T-cell (primary cell): ENCODE results near the gene GCN1. TPM values are rescaled to one million over a fixed set of nuclear protein-coding genes. Genes with fewer than 3 reads are reported as not detected.

Source experiments
- ATAC-seq, 4 experiments: fragments of 200-7000 bp in 3 of 4; fragments of 150-1000 bp in 1 of 4; cut with Tn5 transposase; replicated peaks in 1 of 4; 1 replicate in 3 of 4; 2 replicates in 1 of 4; pipeline ENCODE4 v1.10.0; 2021; ENCODE audit warnings: moderate library complexity in 3 of 4, mild to moderate bottlenecking in 2 of 4, moderate number of reproducible peaks in 1 of 4
- CTCF ChIA-PET, 2 donors: fragments of 300-600 bp; sonication (Branson Sonifier 250); formaldehyde crosslinking; loops; one replicate each; lab custom pipeline; 2022; ENCODE audit warnings: antibody characterized with exemption in 2 of 2; lab: Charles Lee
- POLR2A ChIA-PET, 2 donors: fragments of 300-600 bp; sonication (Branson Sonifier 250); formaldehyde crosslinking; loops; one replicate each; lab custom pipeline; 2022; ENCODE audit warnings: antibody characterized with exemption in 2 of 2; lab: Charles Lee
- DNase-seq, 35 experiments: peaks; one replicate each; pipeline versions ENCODE4 v3.0.0 to v3.0.0-alpha.2; 2013 to 2023
- H3K27ac ChIP-seq: one replicate; pipeline ENCODE4 v1.5.1; 2013; ENCODE audit warnings: low read length
- H3K27me3 ChIP-seq, 2 experiments: replicated peaks in 1 of 2; 1 replicate in 1 of 2; 2 replicates in 1 of 2; pipeline versions ENCODE4 v1.6.1 to v1.7.0; 2013; ENCODE audit warnings: low read length in 1 of 2, mixed read lengths in 1 of 2; ENCODE audit not compliant: control insufficient read depth in 2 of 2, insufficient read depth in 2 of 2; ENCODE audit errors: extremely low read depth in 1 of 2
- H3K36me3 ChIP-seq, 2 donors: 1 replicate in 1 of 2; 2 replicates in 1 of 2; pipeline versions ENCODE4 v1.6.1 to v1.7.0; 2013; ENCODE audit warnings: low read length in 1 of 2; ENCODE audit not compliant: control insufficient read depth in 2 of 2, insufficient read depth in 1 of 2; ENCODE audit errors: extremely low read depth in 1 of 2
- H3K4me1 ChIP-seq, 2 experiments: 1 replicate in 1 of 2; 2 replicates in 1 of 2; pipeline versions ENCODE4 v1.6.1 to v1.7.0; 2013; ENCODE audit warnings: low read length in 2 of 2, mixed read lengths in 1 of 2; ENCODE audit not compliant: insufficient read depth in 2 of 2, control insufficient read depth in 1 of 2; ENCODE audit errors: extremely low read depth in 1 of 2
- H3K4me3 ChIP-seq, 2 donors: 1 replicate in 1 of 2; 2 replicates in 1 of 2; pipeline versions ENCODE4 v1.5.1 to v1.7.0; 2013; ENCODE audit warnings: mild to moderate bottlenecking in 2 of 2, low read length in 1 of 2, moderate library complexity in 1 of 2; ENCODE audit not compliant: control insufficient read depth in 1 of 2; ENCODE audit errors: extremely low read depth in 1 of 2
- H3K9me3 ChIP-seq: 2 replicates; pipeline ENCODE4 v1.7.0; 2013
- H3K27ac Mint-ChIP-seq, 2 donors: one replicate each; pipeline ENCODE4 v1.8.0; 2020 to 2021; ENCODE audit warnings: mild to moderate bottlenecking in 2 of 2, mixed read lengths in 2 of 2
- H3K27me3 Mint-ChIP-seq, 2 donors: one replicate each; pipeline ENCODE4 v1.8.0; 2021 to 2022; ENCODE audit warnings: mixed read lengths in 2 of 2
- H3K36me3 Mint-ChIP-seq: one replicate; pipeline ENCODE4 v1.8.0; 2021; ENCODE audit warnings: mixed read lengths
- H3K4me1 Mint-ChIP-seq, 3 donors: one replicate each; pipeline ENCODE4 v1.8.0; 2020 to 2022; ENCODE audit warnings: mixed read lengths in 3 of 3, mild to moderate bottlenecking in 1 of 3
- H3K4me3 Mint-ChIP-seq, 3 donors: one replicate each; pipeline ENCODE4 v1.8.0; 2020 to 2022; ENCODE audit warnings: mild to moderate bottlenecking in 3 of 3, mixed read lengths in 3 of 3, moderate library complexity in 3 of 3
- H3K9me3 Mint-ChIP-seq, 3 donors: one replicate each; pipeline ENCODE4 v1.8.0; 2020 to 2022; ENCODE audit warnings: mixed read lengths in 3 of 3
- WGBS: methylation state at CpG from one replicate; pipeline ENCODE4 v1.1.5; 2013; ENCODE audit warnings: missing lambda C conversion rate; ENCODE audit not compliant: insufficient coverage; 5-methylcytosine and 5-hydroxymethylcytosine counted together
- total RNA-seq, 35 experiments: library from RNA in 6 of 35; stranded (reverse) in 6 of 35; fragments of 120-200 nt in 1 of 35; gene quantifications; one replicate each; pipeline versions ENCODE4 v1.2.1 to v1.2.4 and lab custom pipeline; 2013 to 2026

GCN1 gene
- total RNA-seq, 5 donors from 2014 or later (not counting 1 experiment from before 2014, with no cell fraction given), result 139 to 171 (median 161) TPM

- CTCF ChIA-PET, result no interaction called here
- Mint-ChIP-seq H3K27ac (no peak overlapping the region), H3K27me3 (no peaks in the 10 kb centered on the region)
These were observed 69.5 kb downstream of the GCN1 start for GRCh38 chr12:120125029-120125428.

GRCh38 chr12:120121766-120122293 is 72.7 kb downstream of the GCN1 start:
- Mint-ChIP-seq H3K4me3 (peak overlapping the region; percentile 13 to 22 (median 17)), H3K36me3 (peaks cover 6% of the 10 kb centered on the region), H3K9me3 (no peaks in the 10 kb centered on the region), H3K27ac (peak overlapping the region; percentile 84 to 85), H3K27me3 (no peaks in the 10 kb centered on the region), H3K4me1 (peaks cover 60 to 71% (median 67%) of the 10 kb centered on the region in 3 donors)
- Histone ChIP-seq H3K4me3 (no peak overlapping the region), H3K27me3 (no peaks in the 10 kb centered on the region), H3K4me1 (peaks cover 17 to 56% of the 10 kb centered on the region in 2 experiments), H3K9me3 (no peaks in the 10 kb centered on the region), H3K27ac (peak overlapping the region; percentile 52), H3K36me3 (peaks cover 6 to 8% of the 10 kb centered on the region in 2 donors)
- DNase-seq (peak in 1 of 35 experiments; percentile 36), ATAC-seq (peak in 2 of 4 experiments; percentile 11 to 21)
- CTCF ChIA-PET, result no interaction called here
- POLR2A ChIA-PET, result interaction anchor here (0.5 to 1.7 kb wide), 4 partner anchors 13 to 1565 kb away, joined by 3 to 21 read pairs (median 4); partner anchors contain the start of gene RPLP0 (in 1 of the 2)
- 20% methylated on average over 1 of the region's 4 CpGs for WGBS

More at GRCh38 chr12:120125029-120125428, 69.5 kb downstream of the GCN1 start:
- DNase-seq, result no peak
- 100% methylated on average over 1 of the region's 4 CpGs for whole genome bisulfite sequencing
- no peak overlapping the region for H3K27ac ChIP-seq
- H3K36me3 Mint-ChIP-seq, result peaks cover 28% of the 10 kb centered on the region
- H3K4me3 Mint-ChIP-seq, result no peak overlapping the region
- peaks cover 5 to 36% of the 10 kb centered on the region in 2 experiments for H3K4me1 ChIP-seq
- H3K36me3 ChIP-seq, result peaks cover 26 to 35% of the 10 kb centered on the region in 2 donors
- no peak overlapping the region for H3K4me3 ChIP-seq
- POLR2A ChIA-PET, result interaction anchor here in 1 of 2 donors (0.6 to 0.9 kb wide), 2 partner anchors 180 to 462 kb away, joined by 3 read pairs; no protein-coding TSS in a partner anchor
- H3K4me1 Mint-ChIP-seq, result peaks cover 32 to 47% (median 41%) of the 10 kb centered on the region in 3 donors
- H3K27me3 ChIP-seq, result no peaks in the 10 kb centered on the region
- no peaks in the 10 kb centered on the region for H3K9me3 ChIP-seq
- no peaks in the 10 kb centered on the region for H3K9me3 Mint-ChIP-seq
- no peak for ATAC-seq

- Histone ChIP-seq H3K4me3 (no peak overlapping the region), H3K4me1 (peaks cover 17 to 56% of the 10 kb centered on the region in 2 experiments), H3K27me3 (no peaks in the 10 kb centered on the region), H3K9me3 (no peaks in the 10 kb centered on the region), H3K27ac (peak overlapping the region; percentile 52), H3K36me3 (peaks cover 2 to 5% of the 10 kb centered on the region in 2 donors)
- Mint-ChIP-seq H3K4me3 (peak overlapping the region in 2 of 3 donors; percentile 13 to 22), H3K27me3 (no peaks in the 10 kb centered on the region), H3K9me3 (no peaks in the 10 kb centered on the region), H3K4me1 (peaks cover 60 to 69% (median 65%) of the 10 kb centered on the region in 3 donors), H3K27ac (peak overlapping the region; percentile 84 to 85), H3K36me3 (peaks cover 3% of the 10 kb centered on the region)
- POLR2A ChIA-PET, result interaction anchor here (0.5 to 1.7 kb wide), 2 partner anchors 80 to 435 kb away, joined by 3 to 21 read pairs; partner anchors contain the start of gene RPLP0 (in 1 of the 2)
- no CpG with 5 or more reads among the region's 2 CpGs for WGBS
- ATAC-seq (no peak), DNase-seq (no peak)
- CTCF ChIA-PET, result no interaction called here
These were observed 73.2 kb downstream of the GCN1 start for GRCh38 chr12:120121343-120121742.

- Histone ChIP-seq H3K36me3 (peaks cover 0 to 3% of the 10 kb centered on the region in 2 donors), H3K4me1 (peaks cover 32 to 73% of the 10 kb centered on the region in 2 experiments), H3K27me3 (no peaks in the 10 kb centered on the region), H3K4me3 (no peak overlapping the region), H3K9me3 (no peaks in the 10 kb centered on the region), H3K27ac (no peak overlapping the region)
- no peak for ATAC-seq
- peaks cover 12% of the 10 kb centered on the region for H3K36me3 Mint-ChIP-seq
- H3K4me1 Mint-ChIP-seq, result peaks cover 77 to 81% (median 78%) of the 10 kb centered on the region in 3 donors
- H3K27me3 Mint-ChIP-seq, result no peaks in the 10 kb centered on the region
- H3K4me3 Mint-ChIP-seq, result peak overlapping the region in 2 of 3 donors; percentile 11 to 31
- DNase-seq, result peak in 1 of 35 experiments; percentile 41
- ChIA-PET POLR2A (no interaction called here), CTCF (interaction anchor here (0.7 to 1.7 kb wide), 3 partner anchors 17 to 84 kb away, joined by 4 to 5 read pairs (median 4); no protein-coding TSS in a partner anchor)
- H3K9me3 Mint-ChIP-seq, result no peaks in the 10 kb centered on the region
- H3K27ac Mint-ChIP-seq, result peak overlapping the region; percentile 59 to 85
- no CpG with 5 or more reads among the region's 9 CpGs for WGBS
These were observed 75.1 kb downstream of the GCN1 start for GRCh38 chr12:120119271-120119973.

GRCh38 chr12:120118321-120119061 is 76.0 kb downstream of the GCN1 start:
- H3K4me1 ChIP-seq, result peaks cover 34 to 70% of the 10 kb centered on the region in 2 experiments
- DNase-seq, result no peak

More at GRCh38 chr12:120118321-120119061, 76.0 kb downstream of the GCN1 start:
- peak overlapping the region; percentile 88 to 89 for H3K27ac Mint-ChIP-seq
- WGBS, result 89% methylated on average over 4 of the region's 11 CpGs
- Histone ChIP-seq H3K27me3 (no peaks in the 10 kb centered on the region), H3K36me3 (peaks cover 0 to 8% of the 10 kb centered on the region in 2 donors), H3K4me3 (peak overlapping the region in 1 of 2 donors; percentile 96), H3K9me3 (no peaks in the 10 kb centered on the region), H3K27ac (no peak overlapping the region)
- CTCF ChIA-PET, result interaction anchor here in 1 of 2 donors (0.6 to 2.3 kb wide), 4 partner anchors 9 to 110 kb away, joined by 3 to 15 read pairs (median 4); partner anchors contain the start of gene RPLP0
- H3K36me3 Mint-ChIP-seq, result peaks cover 16% of the 10 kb centered on the region
- no peaks in the 10 kb centered on the region for H3K27me3 Mint-ChIP-seq
- POLR2A ChIA-PET, result interaction anchor here (0.6 to 1.6 kb wide), 4 partner anchors 61 to 129 kb away, joined by 3 to 7 read pairs (median 4); partner anchors contain the start of gene BICDL1 (in 1 of the 2)
- no peak for ATAC-seq
- H3K9me3 Mint-ChIP-seq, result no peaks in the 10 kb centered on the region
- peaks cover 72 to 76% (median 74%) of the 10 kb centered on the region in 3 donors for H3K4me1 Mint-ChIP-seq
- peak overlapping the region; percentile 89 to 96 (median 91) for H3K4me3 Mint-ChIP-seq
